ENCODE data around the gene BRD7.

- TF ChIP-seq ZNF274 (IDR thresholded peaks at IDR 0.05; ENCODE audit: low read depth, low read length) (no peak), YY1 (IDR thresholded peaks at IDR 0.05; ENCODE audit: insufficient read depth, insufficient read length) (no peak), SUZ12 (IDR thresholded peaks at IDR 0.05; ENCODE audit: extremely low read depth, insufficient read depth, insufficient read length) (no peak)
These were observed 97.4 kb downstream of the BRD7 start for GRCh38 chr16:50271148-50272041.

Data from NT2/D1 (cell line).